Cerebellar cortex (tissue), 1 donor: ENCODE results near the gene CDK18.

Source experiments
- DNase-seq: peaks from one replicate; pipeline ENCODE4 v3.0.0-alpha.2; 2015; ENCODE audit warnings: low spot score

CDK18 gene

GRCh38 chr1:205570173-205570501, 65.7 kb downstream of the CDK18 start:
- DNase-seq: no peak

- DNase-seq: no peak
Measured at GRCh38 chr1:205570796-205571537, 66.5 kb downstream of the CDK18 start.

GRCh38 chr1:205571747-205572146, 67.3 kb downstream of the CDK18 start:
- DNase-seq: no peak

- DNase-seq: no peak
Measured at GRCh38 chr1:205572421-205572820, 68.0 kb downstream of the CDK18 start.

GRCh38 chr1:205575294-205575885, 70.9 kb downstream of the CDK18 start:
- DNase-seq: no peak

- no peak for DNase-seq
Measured at GRCh38 chr1:205576011-205576410, 71.5 kb downstream of the CDK18 start.

GRCh38 chr1:205576805-205577761, 72.6 kb downstream of the CDK18 start:
- DNase-seq: no peak

- DNase-seq: no peak
Measured at GRCh38 chr1:205577874-205578658, 73.6 kb downstream of the CDK18 start.

GRCh38 chr1:205578780-205579571, 74.5 kb downstream of the CDK18 start:
- no peak for DNase-seq

- no peak for DNase-seq
Measured at GRCh38 chr1:205579711-205580110, 75.2 kb downstream of the CDK18 start.

- no peak for DNase-seq
Measured at GRCh38 chr1:205580140-205580922, 75.9 kb downstream of the CDK18 start.

GRCh38 chr1:205580923-205581180, 76.4 kb downstream of the CDK18 start:
- no peak for DNase-seq

- DNase-seq: no peak
Measured at GRCh38 chr1:205581321-205581980, 77.0 kb downstream of the CDK18 start.

GRCh38 chr1:205582046-205582445, 77.6 kb downstream of the CDK18 start:
- DNase-seq: no peak
